Measurements from ENCODE around the gene ZNF564. TPM values are rescaled to one million over a fixed set of nuclear protein-coding genes. Genes with fewer than 3 reads are reported as not detected.
"Not testable (repeated sequence)": the region's sequence is repeated elsewhere in the genome, so short reads cannot be mapped to it uniquely, and the experiment has no call there.

Gene ZNF564
- 10 to 100 TPM in 1 of 2 experiments, 1 to 10 TPM in 1; 9.6 to 10.6 TPM for total RNA-seq

- H3K9me3 Mint-ChIP-seq (ENCODE audit: low read depth) = peaks cover 3% of the 10 kb centered on the region
- H3K36me3 Mint-ChIP-seq = peaks cover 39% of the 10 kb centered on the region
- CTCF ChIA-PET = interaction anchor here (0.8 to 1.8 kb wide), 6 partner anchors 56 to 460 kb away, joined by 3 to 4 read pairs (median 4); no protein-coding TSS in a partner anchor
- peak; percentile 98 for DNase-seq
- H3K4me1 Mint-ChIP-seq = peaks cover 32% of the 10 kb centered on the region
- H3K27me3 Mint-ChIP-seq = no peaks in the 10 kb centered on the region
- peak within 1 kb of the TSS; percentile 97 for H3K27ac Mint-ChIP-seq
- peak; percentile 99 for ATAC-seq
- peak within 1 kb of the TSS; percentile 95 for H3K4me3 Mint-ChIP-seq
Observed at GRCh38 chr19:12551060-12551832, at the start of gene ZNF564. TSS of gene ZNF564 (minus strand) at chr19:12551482. CDS start at chr19:12551332, 150 bp downstream.

DNA sequence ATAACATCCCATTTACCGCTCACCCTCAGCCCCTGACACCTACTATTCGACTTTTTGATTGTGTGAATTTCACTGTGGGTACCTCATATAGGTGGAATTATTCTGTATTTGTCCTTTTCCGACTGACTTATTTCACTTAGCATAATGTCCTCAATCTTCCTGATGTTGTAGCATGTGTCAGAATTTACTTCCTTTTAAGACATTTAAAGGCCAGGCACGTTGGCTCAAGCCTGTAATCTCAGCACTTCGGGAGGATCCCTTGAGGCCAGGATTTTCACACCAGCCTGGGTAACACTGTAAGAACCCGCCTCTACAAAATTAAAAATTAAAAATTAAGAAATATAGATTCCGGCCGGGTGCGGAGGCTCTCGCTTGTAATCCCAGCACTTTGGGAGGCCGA is 46.3 kb upstream of the ZNF564 start:
- Mint-ChIP-seq H3K27ac (no peak overlapping the region), H3K27me3 (no peaks in the 10 kb centered on the region), H3K9me3 (ENCODE audit: low read depth) (no peaks in the 10 kb centered on the region), H3K36me3 (peaks cover 31% of the 10 kb centered on the region), H3K4me3 (no peak overlapping the region), H3K4me1 (no peaks in the 10 kb centered on the region)
- no peak for DNase-seq
- no peak for ATAC-seq
- CTCF ChIA-PET = no interaction called here

- Mint-ChIP-seq H3K27me3 (no peaks in the 10 kb centered on the region), H3K27ac (no peak overlapping the region), H3K9me3 (ENCODE audit: low read depth) (no peaks in the 10 kb centered on the region), H3K36me3 (peaks cover 29% of the 10 kb centered on the region), H3K4me3 (no peak overlapping the region), H3K4me1 (no peaks in the 10 kb centered on the region)
- CTCF ChIA-PET = no interaction called here
- no peak for DNase-seq
- ATAC-seq = no peak
Observed at GRCh38 chr19:12596927-12597548, 45.8 kb upstream of the ZNF564 start.

DNA sequence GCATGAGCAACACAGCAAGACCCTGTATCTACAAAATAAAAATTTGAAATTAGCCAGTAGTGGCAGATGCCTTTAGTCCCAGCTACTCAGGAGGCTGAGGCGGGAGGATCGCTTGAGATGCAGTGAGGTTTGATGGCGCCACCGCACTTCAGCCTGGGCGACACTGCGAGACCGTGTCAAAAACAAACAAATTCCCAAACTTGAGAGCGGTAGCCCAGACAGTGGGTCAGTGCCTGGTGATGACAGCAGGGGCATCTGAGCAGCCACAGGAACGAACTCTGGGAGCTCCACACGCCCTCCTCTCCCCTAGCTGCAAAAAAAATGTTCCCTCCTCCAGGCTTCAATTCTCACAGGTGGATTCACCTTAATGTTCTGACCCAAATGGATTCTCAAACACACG is 45.2 kb upstream of the ZNF564 start:
- H3K9me3 Mint-ChIP-seq (ENCODE audit: low read depth) = no peaks in the 10 kb centered on the region

DNA sequence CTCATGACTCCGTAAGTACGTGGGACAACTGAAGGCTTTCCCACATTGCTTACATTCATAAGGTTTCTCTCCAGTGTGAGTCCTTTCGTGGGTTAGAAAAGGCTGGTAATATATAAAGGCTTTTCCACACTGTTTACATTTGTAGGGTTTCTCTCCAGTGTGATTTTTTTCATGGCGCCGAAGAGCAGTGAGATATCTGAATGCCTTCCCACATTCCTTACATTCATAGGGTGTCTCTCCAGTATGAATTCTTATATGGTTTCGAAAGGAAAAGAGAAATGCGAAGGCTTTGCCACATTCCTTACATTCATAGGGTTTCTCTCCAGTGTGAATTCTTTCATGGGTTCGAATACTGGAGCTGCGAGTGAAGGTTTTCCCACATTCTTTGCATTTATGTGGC is 29.8 kb upstream of the ZNF564 start:
- ATAC-seq (no peak), DNase-seq (no peak)
- no peaks in the 10 kb centered on the region for H3K27me3 Mint-ChIP-seq
- peaks cover 29% of the 10 kb centered on the region for H3K9me3 Mint-ChIP-seq (ENCODE audit: low read depth)
- peaks cover 78% of the 10 kb centered on the region for H3K36me3 Mint-ChIP-seq
- no peak overlapping the region for H3K27ac Mint-ChIP-seq
- CTCF ChIA-PET = no interaction called here
- no peaks in the 10 kb centered on the region for H3K4me1 Mint-ChIP-seq
- H3K4me3 Mint-ChIP-seq = no peak overlapping the region

More for the DNA sequence above, 45.2 kb upstream of the ZNF564 start:
- H3K27me3 Mint-ChIP-seq = no peaks in the 10 kb centered on the region
- peaks cover 25% of the 10 kb centered on the region for H3K36me3 Mint-ChIP-seq
- no peak for DNase-seq
- CTCF ChIA-PET = no interaction called here
- no peaks in the 10 kb centered on the region for H3K4me1 Mint-ChIP-seq
- ATAC-seq = no peak
- no peak overlapping the region for H3K4me3 Mint-ChIP-seq
- H3K27ac Mint-ChIP-seq = no peak overlapping the region

- no peak overlapping the region for H3K27ac Mint-ChIP-seq
- peaks cover 29% of the 10 kb centered on the region for H3K9me3 Mint-ChIP-seq (ENCODE audit: low read depth)
- DNase-seq (no peak), ATAC-seq (no peak)
- H3K4me1 Mint-ChIP-seq = no peaks in the 10 kb centered on the region
- peaks cover 78% of the 10 kb centered on the region for H3K36me3 Mint-ChIP-seq
- CTCF ChIA-PET = no interaction called here
- no peaks in the 10 kb centered on the region for H3K27me3 Mint-ChIP-seq
- no peak overlapping the region for H3K4me3 Mint-ChIP-seq
Observed at GRCh38 chr19:12580180-12580694, 29.0 kb upstream of the ZNF564 start.

GRCh38 chr19:12578641-12579040 is 27.4 kb upstream of the ZNF564 start:
- H3K9me3 Mint-ChIP-seq (ENCODE audit: low read depth) = peaks cover 26% of the 10 kb centered on the region
- CTCF ChIA-PET = interaction anchor here (0.6 kb wide), 1 partner anchor 176 kb away, joined by 5 read pairs; no protein-coding TSS in a partner anchor
- H3K27ac Mint-ChIP-seq = no peak overlapping the region
- ATAC-seq (no peak), DNase-seq (no peak)
- no peaks in the 10 kb centered on the region for H3K27me3 Mint-ChIP-seq
- H3K36me3 Mint-ChIP-seq = peaks cover 64% of the 10 kb centered on the region
- H3K4me1 Mint-ChIP-seq = peaks cover 6% of the 10 kb centered on the region
- H3K4me3 Mint-ChIP-seq = no peak overlapping the region

DNA sequence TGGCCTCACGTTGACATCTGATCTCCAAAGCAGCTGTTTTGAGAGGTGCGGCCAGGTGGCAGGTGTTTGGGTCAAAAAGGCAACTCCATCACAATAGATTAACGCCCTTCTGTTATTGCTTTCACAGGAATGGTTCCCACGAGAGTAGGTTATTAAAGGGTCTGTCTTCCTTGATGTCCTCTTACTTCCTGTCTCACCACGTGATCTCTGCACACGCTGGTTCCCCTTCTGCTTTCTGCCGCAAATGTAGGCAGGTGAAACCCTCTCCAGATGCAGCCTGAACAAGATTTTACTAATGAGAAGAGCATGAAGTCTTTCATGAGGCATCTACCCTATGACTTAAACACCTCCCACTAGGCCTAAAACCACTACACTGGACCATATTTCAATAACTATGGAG is 22.8 kb upstream of the ZNF564 start:
- Mint-ChIP-seq H3K4me3 (no peak overlapping the region), H3K27me3 (no peaks in the 10 kb centered on the region), H3K9me3 (ENCODE audit: low read depth) (peaks cover 3% of the 10 kb centered on the region), H3K4me1 (peaks cover 6% of the 10 kb centered on the region), H3K27ac (no peak overlapping the region), H3K36me3 (peaks cover 23% of the 10 kb centered on the region)
- CTCF ChIA-PET = interaction anchor here (1.3 kb wide), 1 partner anchor 9 kb away, joined by 3 read pairs; no protein-coding TSS in a partner anchor
- ATAC-seq (no peak), DNase-seq (no peak)

- H3K9me3 Mint-ChIP-seq (ENCODE audit: low read depth) = no peaks in the 10 kb centered on the region
- no peaks in the 10 kb centered on the region for H3K27me3 Mint-ChIP-seq
- no peaks in the 10 kb centered on the region for H3K36me3 Mint-ChIP-seq
- H3K4me1 Mint-ChIP-seq = peaks cover 5% of the 10 kb centered on the region
- CTCF ChIA-PET = interaction anchor here (1.1 to 1.7 kb wide), 4 partner anchors 42 to 477 kb away, joined by 4 to 6 read pairs (median 4); no protein-coding TSS in a partner anchor
- DNase-seq (no peak), ATAC-seq (no peak)
- no peak overlapping the region for H3K27ac Mint-ChIP-seq
- H3K4me3 Mint-ChIP-seq = no peak overlapping the region
Observed at GRCh38 chr19:12567951-12568350, 16.7 kb upstream of the ZNF564 start.

GRCh38 chr19:12566380-12566779 is 15.1 kb upstream of the ZNF564 start:
- H3K27me3 Mint-ChIP-seq; DNase-seq; H3K4me1 Mint-ChIP-seq; H3K4me3 Mint-ChIP-seq; H3K36me3 Mint-ChIP-seq; ATAC-seq; H3K9me3 Mint-ChIP-seq (ENCODE audit: low read depth); H3K27ac Mint-ChIP-seq: not testable (repeated sequence)
- CTCF ChIA-PET = interaction anchor here (1.2 to 4.2 kb wide), 3 partner anchors 100 to 108 kb away, joined by 6 to 57 read pairs (median 40); partner anchors contain the start of genes MAN2B1 and WDR83

DNA sequence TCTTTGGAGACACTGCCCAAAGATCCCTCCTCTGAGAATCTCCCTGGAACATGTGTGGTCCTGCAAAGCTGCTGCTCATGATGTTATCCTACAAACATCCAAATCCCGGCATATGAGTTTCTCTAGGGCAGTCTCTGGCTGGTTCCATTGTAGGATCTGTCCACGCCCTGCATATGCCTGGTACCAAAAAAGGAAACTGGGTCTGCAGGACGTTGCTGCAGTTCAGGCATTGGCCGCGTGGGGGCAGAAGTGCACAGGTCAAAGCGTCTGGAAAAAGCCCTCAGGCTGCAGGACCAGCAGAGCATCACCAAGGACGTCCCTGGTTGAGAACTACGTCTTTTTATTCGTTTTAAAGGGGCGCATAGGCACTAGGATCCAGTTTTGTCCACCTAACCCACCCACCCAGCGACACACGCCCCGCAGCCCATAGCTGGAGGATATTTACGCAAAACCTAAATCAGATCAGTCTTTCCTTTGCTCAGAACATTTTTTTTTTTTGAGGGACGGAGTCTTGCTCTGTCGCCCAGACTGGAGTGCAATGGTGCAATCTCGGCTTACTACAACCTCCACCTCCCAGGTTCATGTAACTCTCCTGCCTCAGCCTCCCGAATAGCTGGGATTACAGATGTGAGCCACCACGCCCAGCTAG is 12.9 kb upstream of the ZNF564 start:
- Mint-ChIP-seq H3K27me3 (no peaks in the 10 kb centered on the region), H3K4me1 (peaks cover 5% of the 10 kb centered on the region), H3K4me3 (no peak overlapping the region), H3K9me3 (ENCODE audit: low read depth) (no peaks in the 10 kb centered on the region), H3K27ac (no peak overlapping the region), H3K36me3 (no peaks in the 10 kb centered on the region)
- DNase-seq (peak; percentile 94), ATAC-seq (peak; percentile 95)
- CTCF ChIA-PET = interaction anchor here (0.6 to 4.2 kb wide), 19 partner anchors 10 to 822 kb away, joined by 3 to 57 read pairs (median 4); partner anchors contain the start of genes MAN2B1 and WDR83

- H3K36me3 Mint-ChIP-seq = peaks cover 6% of the 10 kb centered on the region
- H3K4me3 Mint-ChIP-seq = no peak overlapping the region
- H3K27ac Mint-ChIP-seq = no peak overlapping the region
- DNase-seq (no peak), ATAC-seq (no peak)
- H3K9me3 Mint-ChIP-seq (ENCODE audit: low read depth) = no peaks in the 10 kb centered on the region
- CTCF ChIA-PET = no interaction called here
- H3K4me1 Mint-ChIP-seq = peaks cover 17% of the 10 kb centered on the region
- no peaks in the 10 kb centered on the region for H3K27me3 Mint-ChIP-seq
Observed at GRCh38 chr19:12555456-12555930, 4.2 kb upstream of the ZNF564 start.

- H3K4me3 Mint-ChIP-seq = no peak overlapping the region
- no peaks in the 10 kb centered on the region for H3K27me3 Mint-ChIP-seq
- CTCF ChIA-PET = no interaction called here
- H3K4me1 Mint-ChIP-seq = peaks cover 37% of the 10 kb centered on the region
- H3K9me3 Mint-ChIP-seq (ENCODE audit: low read depth) = peaks cover 20% of the 10 kb centered on the region
- peaks cover 67% of the 10 kb centered on the region for H3K36me3 Mint-ChIP-seq
- no peak overlapping the region for H3K27ac Mint-ChIP-seq
- ATAC-seq (no peak), DNase-seq (no peak)
Observed at GRCh38 chr19:12546903-12547302, 4.4 kb downstream of the ZNF564 start.

All from activated CD8-positive, alpha-beta memory T cell treated with anti-CD3 and anti-CD28 coated beads, Interleukin-2, amount 10 ng/mL, durations not matched to agents 7 days and 5 days (primary cell).